Fibroblast of the aortic adventitia (primary cell): Measurements from ENCODE around the gene PUS10. TPM values are rescaled to one million over a fixed set of nuclear protein-coding genes. Genes with fewer than 3 reads are reported as not detected.
"Not testable (repeated sequence)": the region's sequence is repeated elsewhere in the genome, so short reads cannot be mapped to it uniquely, and the experiment has no call there.

Experiments
- DNase-seq: peaks from one replicate; pipeline ENCODE4 v3.0.0-alpha.2; 2010; ENCODE audit warnings: low read depth
- H3K4me3 ChIP-seq: 2 replicates; pipeline ENCODE4 v1.5.1; 2011; ENCODE audit warnings: low read depth, mild to moderate bottlenecking, control low read depth, low read length, moderate library complexity
- total RNA-seq: library from RNA; depleted of rRNA; stranded (reverse); fragments of >200 nt; gene quantifications from 2 replicates; pipeline ENCODE4 v1.2.3, GENCODE V29; 2012; ENCODE audit warnings: low replicate concordance
- TF ChIP-seq, protein P1 (sequence below): IDR thresholded peaks from 2 replicates; pipeline ENCODE4 v1.5.1; 2011; ENCODE audit warnings: mild to moderate bottlenecking, low read length, control low read depth, inconsistent platforms; ENCODE audit not compliant: insufficient read depth

PUS10 gene
- total RNA-seq, 1 donor: 8.8 TPM

DNA sequence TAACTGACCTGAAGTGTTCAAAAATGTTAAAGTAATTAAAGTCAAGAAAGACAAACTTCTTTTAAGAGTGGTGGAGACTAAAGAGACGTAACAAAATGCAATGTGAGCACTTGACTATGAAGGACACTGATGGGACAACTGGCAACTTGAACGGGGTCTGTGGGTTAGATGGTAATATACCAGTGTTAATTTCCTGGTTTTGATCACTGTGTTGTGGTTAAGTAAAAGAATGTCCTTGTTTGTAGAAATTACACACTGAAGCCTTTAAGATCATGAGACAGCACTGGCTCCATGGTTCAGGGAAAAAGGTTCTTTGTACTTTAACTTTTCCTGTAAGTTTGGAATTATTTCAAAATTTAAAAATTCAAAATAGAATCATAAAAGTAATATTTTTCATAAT is 78.4 kb downstream of the PUS10 start:
- H3K4me3 ChIP-seq: no peak overlapping the region
- no peak for DNase-seq
- TF ChIP-seq, protein P1, sequence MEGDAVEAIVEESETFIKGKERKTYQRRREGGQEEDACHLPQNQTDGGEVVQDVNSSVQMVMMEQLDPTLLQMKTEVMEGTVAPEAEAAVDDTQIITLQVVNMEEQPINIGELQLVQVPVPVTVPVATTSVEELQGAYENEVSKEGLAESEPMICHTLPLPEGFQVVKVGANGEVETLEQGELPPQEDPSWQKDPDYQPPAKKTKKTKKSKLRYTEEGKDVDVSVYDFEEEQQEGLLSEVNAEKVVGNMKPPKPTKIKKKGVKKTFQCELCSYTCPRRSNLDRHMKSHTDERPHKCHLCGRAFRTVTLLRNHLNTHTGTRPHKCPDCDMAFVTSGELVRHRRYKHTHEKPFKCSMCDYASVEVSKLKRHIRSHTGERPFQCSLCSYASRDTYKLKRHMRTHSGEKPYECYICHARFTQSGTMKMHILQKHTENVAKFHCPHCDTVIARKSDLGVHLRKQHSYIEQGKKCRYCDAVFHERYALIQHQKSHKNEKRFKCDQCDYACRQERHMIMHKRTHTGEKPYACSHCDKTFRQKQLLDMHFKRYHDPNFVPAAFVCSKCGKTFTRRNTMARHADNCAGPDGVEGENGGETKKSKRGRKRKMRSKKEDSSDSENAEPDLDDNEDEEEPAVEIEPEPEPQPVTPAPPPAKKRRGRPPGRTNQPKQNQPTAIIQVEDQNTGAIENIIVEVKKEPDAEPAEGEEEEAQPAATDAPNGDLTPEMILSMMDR: no peak

DNA sequence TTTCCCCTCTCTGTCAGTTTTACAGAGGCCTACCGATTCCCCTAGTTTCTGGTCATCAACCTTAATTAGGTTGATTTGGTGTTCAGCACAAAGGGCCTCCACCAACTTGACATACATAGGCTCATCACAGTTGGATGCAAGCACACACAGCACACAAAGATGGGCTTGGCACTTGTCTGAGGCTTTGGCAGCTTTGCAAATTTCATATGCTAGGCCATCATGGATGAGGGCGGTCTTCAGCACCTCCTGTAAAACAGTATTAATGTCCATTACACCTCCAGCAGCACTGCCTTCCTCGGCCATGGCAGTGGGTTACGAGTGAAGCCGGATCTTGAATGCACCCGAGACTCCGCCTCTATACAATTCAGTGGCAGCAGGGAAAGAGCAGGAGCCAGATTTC is 79.8 kb downstream of the PUS10 start:
- TF ChIP-seq, protein P1: no peak
- DNase-seq: no peak
- no peak overlapping the region for H3K4me3 ChIP-seq

DNA sequence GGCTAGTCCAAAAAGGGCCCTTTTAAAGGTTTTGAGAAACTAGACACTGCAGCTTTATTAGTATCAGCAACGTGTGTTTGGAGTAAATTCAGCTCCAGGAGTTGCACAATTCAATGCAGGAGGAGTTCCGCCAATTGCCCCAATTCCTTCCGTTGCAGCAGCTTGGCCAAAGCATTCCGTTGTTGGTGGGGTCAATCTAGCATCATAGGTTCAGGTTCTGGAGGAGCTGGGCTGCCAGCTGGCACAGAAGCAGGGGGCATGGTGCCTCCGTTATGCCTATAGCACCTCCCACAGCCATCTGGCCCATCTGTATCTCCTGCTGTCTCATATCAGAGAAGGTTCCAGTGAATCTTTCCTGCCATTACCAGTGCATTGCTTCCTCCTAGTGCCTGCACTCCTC is 81.3 kb downstream of the PUS10 start:
- H3K4me3 ChIP-seq: no peak overlapping the region
- no peak for DNase-seq
- TF ChIP-seq, protein P1: no peak

DNA sequence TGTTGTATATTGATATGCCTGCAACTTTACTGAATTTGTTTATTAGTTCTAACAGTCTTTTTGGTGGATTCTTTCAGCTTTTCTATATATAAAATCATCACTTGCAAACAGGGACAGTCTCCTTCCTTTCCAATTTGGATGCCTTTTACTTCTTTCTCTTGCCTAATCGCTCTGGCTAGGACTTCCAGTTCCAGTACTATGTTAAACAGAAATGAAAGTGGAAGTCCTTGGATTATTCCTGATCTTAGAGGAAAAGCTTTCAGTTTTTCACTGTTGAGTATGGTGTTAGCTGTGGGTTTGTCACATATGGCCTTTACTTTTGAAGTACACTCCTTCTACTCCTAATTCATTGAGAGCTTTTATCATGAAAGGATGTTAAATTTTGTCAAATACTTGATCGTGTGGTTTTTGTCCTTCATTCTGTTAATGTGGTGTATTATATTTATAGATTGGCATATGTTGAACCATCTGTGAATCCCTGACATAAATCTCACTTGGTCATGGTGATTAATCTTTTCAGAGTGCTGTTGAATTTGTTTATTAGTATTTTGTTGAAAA is 83.8 kb downstream of the PUS10 start:
- H3K4me3 ChIP-seq: no peak overlapping the region
- DNase-seq: peak; percentile 43
- TF ChIP-seq, protein P1: no peak

DNA sequence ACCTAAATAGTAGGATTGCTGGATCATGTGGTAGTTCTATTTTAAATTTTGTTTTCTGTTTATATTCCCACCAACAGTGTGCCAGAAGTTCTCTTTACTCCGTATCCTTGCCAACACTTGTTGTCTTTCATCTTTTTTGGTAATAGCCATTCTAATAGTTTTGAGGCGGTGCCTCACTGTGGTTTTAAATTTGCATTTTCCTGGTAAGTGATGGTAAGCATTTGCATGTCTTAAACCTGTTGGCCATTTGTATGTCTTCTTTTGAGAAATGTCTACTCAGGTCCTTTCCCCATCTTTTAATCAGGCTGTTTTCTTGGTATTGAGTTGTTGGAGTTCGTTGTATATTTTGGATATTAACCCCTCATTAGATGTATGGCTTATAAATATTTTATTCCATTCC is 85.1 kb downstream of the PUS10 start:
- TF ChIP-seq, protein P1: no peak
- no peak for DNase-seq
- no peak overlapping the region for H3K4me3 ChIP-seq

DNA sequence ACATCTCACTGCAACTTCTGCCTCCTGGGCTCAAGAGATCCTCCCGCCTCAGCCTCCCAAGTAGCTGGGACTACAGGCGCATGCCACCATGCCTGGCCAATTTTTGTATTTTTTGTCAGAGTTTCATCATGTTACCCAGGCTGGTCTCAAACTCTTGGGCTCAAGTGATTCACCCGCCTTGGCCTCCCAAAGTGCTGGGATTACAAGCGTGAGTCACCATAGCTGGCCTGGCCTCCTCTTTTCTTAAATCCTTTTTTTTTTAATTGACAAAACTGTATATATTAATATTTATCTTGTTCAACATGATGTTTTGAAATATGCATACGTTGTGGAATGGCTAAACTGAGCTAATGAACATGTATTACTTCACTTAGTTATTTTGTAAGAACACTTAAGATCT is 86.0 kb downstream of the PUS10 start:
- not testable (repeated sequence) for H3K4me3 ChIP-seq, DNase-seq

DNA sequence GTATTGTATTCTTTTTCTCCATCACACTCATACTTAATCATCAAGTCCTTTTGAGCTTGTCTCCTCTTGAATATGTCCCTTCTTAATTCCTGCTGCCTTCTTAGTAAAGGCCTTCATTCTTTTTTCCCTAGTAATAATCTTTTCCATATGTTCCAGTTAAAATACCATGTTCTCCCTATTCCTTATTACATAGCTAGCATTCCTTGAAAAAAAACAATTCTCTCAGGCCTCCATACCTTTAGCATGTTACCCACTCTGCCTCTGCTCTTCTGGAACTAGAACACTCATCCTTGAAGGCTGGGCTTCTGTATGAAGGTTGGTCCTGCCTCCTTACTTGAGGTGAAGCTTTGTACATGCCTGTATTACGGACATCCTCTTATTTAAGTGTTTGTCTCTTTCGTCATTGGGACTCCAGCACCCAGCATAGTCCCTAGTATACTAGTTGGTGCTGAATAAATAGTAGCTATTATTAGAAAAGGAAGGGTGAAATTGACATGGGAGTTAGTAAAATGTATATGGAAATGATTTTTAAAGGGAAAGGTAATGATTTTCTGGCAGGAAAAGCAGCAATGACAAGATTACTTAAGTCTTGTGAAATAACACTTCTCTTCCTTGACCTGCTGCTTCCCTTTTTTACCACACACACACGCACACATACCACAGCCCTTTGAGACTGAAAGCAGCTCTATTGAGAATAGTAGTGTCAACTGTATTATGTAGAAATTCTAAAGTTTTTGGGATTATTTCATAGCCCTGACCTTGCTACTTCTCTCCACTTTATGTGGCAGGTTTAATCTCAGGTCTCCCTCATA is 91.1 kb downstream of the PUS10 start:
- TF ChIP-seq, protein P1: no peak
- peak; percentile 23 for DNase-seq
- H3K4me3 ChIP-seq: no peak overlapping the region
